ENCODE measurements around the gene THADA. TPM values are rescaled to one million over a fixed set of nuclear protein-coding genes. Genes with fewer than 3 reads are reported as not detected.

THADA gene
- total RNA-seq, 1 donor from 2014 or later = 11.0 TPM

DNA sequence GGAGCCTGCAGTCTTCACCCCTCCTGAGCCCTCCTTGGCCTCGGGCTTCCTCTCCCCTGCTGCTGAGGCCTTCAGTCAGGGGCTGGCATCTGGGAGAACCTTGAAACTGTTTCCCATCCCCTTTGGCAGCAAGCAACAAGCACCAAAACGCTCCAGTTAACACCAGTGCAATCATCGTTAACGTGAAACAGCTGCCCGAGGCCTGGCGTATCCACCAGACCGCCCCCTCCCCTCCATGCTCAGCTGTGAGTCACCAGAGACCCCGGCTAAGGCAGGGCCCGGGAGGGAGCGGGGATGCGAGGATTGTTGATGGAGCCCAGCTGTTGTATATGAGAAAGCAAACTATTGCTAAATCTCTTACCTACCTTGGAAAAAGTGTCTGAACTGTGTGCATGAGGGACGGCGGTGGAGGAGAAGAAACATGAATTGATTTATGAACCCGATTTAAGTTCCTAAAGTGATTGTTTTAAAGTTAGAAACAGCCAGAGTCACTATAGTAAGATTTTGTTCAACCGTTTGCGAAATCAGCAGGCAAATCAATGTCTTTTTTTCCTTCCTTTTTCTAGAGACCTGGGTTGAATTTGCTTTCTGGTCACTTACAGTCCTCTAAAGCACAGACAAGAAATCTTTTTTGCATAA is 374.6 kb downstream of the THADA start:
- no peak for DNase-seq (ENCODE audit: low read depth)
- TF ChIP-seq, protein P1, sequence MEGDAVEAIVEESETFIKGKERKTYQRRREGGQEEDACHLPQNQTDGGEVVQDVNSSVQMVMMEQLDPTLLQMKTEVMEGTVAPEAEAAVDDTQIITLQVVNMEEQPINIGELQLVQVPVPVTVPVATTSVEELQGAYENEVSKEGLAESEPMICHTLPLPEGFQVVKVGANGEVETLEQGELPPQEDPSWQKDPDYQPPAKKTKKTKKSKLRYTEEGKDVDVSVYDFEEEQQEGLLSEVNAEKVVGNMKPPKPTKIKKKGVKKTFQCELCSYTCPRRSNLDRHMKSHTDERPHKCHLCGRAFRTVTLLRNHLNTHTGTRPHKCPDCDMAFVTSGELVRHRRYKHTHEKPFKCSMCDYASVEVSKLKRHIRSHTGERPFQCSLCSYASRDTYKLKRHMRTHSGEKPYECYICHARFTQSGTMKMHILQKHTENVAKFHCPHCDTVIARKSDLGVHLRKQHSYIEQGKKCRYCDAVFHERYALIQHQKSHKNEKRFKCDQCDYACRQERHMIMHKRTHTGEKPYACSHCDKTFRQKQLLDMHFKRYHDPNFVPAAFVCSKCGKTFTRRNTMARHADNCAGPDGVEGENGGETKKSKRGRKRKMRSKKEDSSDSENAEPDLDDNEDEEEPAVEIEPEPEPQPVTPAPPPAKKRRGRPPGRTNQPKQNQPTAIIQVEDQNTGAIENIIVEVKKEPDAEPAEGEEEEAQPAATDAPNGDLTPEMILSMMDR (conservative IDR thresholded peaks at IDR 0.05; ENCODE audit: low read depth, low read length) = no peak
- peak overlapping the region; percentile 66 for H3K4me3 ChIP-seq (ENCODE audit: low read depth, low read length)

DNA sequence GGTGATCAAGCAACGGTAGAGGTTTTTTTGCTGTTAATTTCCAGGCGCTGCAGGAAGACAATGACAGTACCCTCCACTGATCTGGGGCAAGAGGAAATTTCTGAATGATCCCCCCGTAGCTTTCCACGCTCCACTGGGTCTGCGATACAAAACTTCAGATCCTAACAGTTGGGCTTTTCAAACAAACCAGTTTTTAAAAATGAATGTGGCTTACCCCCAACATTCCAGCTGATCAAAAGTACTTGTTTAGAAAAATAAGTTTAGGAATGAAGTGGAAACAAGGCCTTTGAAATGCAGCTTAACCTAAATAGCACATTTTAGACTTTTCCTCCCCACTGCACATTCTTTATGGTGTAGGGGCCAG is 375.1 kb downstream of the THADA start:
- no peak for DNase-seq (ENCODE audit: low read depth)
- peak overlapping the region; percentile 66 for H3K4me3 ChIP-seq (ENCODE audit: low read depth, low read length)
- TF ChIP-seq, protein P1 (conservative IDR thresholded peaks at IDR 0.05; ENCODE audit: low read depth, low read length) = no peak

DNA sequence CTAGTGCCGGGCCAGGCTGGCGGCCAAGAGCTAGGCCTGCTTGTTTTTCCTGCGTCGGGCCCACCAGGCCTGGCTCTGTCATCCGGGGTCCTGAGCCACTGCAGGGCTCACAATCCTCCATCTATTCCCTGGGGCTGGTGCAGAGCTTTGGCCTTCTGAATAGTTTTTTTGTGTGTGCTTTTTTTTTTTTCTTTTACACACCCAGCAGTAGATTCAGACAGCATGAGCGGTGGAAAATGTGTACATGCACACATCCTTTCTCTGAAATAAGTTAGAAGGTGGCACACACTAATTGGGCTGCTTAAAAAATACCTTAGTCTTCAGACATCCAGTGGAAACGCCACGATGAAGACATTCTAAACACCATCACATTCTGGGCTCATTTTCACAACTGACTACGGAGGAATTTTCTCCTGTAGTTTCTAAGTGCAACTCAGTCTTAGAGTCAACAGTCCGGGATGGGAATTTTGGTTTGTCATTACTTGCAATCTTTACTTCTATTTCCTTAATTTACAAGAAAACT is 375.5 kb downstream of the THADA start:
- peak overlapping the region; percentile 66 for H3K4me3 ChIP-seq (ENCODE audit: low read depth, low read length)
- DNase-seq (ENCODE audit: low read depth) = no peak
- TF ChIP-seq, protein P1 (conservative IDR thresholded peaks at IDR 0.05; ENCODE audit: low read depth, low read length) = peak; percentile 7

DNA sequence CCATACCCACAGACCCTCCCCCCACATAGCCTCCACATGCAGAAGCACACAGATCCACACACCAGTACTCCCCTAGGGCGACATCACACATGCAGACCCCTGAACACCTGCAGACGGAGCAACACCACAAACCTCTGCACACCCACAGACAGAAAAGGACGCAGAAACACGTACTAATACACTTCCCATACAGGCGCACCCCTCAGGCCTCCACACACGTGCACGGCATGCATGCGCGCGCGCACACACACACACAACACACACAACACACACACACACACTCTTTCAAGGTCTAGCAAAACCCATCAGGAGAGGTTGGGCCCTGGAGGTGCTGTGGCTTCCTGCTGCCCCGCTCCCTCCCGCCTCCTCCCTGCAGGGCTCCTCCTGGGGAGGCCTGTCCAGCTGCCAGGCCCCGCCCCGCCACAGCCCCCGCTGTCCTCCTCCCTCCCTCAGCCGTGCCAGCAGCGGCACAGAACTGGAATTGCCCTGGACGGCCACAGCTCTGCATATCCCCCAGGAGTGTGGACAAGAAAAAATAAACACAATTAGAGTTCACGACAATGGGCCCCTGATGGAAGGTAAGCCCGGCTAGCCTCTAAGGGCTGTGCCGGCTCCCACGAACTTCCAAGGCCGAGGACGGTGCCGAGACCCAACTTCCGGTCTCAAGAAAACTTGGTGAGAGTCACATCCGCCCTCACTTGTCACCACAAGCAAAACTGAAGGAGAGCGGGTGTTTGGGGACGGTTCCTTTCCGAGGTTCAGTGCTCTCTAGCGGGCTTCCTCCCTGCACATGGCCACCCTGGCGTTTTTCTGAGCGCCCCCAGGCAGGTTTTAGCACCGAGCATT is 376.2 kb downstream of the THADA start:
- H3K4me3 ChIP-seq (ENCODE audit: low read depth, low read length) = peak overlapping the region; percentile 66
- TF ChIP-seq, protein P1 (conservative IDR thresholded peaks at IDR 0.05; ENCODE audit: low read depth, low read length) = no peak
- DNase-seq (ENCODE audit: low read depth) = no peak

DNA sequence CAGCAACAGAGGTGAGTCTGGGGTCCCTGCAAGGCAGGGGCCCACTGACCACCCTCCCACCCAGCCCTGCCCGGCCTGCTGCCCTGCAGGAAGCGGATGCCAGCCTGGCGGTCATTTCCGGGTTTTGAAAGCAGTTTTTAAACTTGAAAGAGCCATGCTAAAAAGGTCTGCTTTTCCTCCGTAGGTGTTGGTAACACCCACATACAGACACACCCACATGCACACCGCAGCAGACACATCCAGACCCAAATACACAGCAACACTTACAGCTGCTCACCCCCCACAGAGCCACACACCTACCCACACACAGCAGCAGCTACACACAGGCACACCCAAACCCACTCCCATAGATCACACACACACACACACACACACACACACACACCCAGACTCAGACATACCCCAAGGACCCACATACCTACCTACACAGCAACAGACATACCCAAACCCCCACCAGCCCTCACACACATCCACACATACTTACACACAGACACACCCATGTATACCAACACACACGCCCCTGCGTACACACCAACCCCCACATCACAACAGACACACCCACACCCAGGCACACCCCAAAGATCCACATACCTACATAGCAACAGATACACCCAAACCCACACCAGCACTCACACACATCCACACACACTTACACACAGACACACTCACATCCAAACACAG is 377.0 kb downstream of the THADA start:
- peak overlapping the region; percentile 66 for H3K4me3 ChIP-seq (ENCODE audit: low read depth, low read length)
- TF ChIP-seq, protein P1 (conservative IDR thresholded peaks at IDR 0.05; ENCODE audit: low read depth, low read length) = no peak
- DNase-seq (ENCODE audit: low read depth) = no peak

DNA sequence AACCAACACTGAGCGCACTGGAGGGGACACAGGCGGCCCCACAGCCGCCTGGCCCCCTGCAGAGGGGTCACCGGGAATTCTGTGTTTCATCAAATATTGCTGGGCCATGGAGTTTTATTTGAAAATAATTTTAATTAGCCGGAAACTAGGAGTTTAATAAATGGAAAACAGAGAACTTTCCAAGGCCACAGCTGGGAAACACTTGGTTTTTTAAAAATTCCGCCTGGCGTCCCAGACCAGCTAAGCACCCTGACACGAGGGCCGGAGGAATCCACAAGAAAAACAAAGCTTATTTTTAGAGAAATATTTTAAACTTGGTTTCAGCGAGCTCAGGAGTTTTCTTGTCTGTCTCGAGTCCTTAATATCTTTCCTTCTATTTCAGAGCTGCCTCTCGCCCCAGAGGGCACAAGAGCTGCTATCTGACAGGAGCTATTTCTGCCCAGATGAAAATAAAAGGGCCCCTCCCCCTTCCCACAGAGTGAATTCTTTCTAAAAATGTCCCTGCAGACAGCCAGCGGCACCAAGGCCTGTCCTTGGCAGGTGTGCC is 377.6 kb downstream of the THADA start:
- TF ChIP-seq, protein P1 (conservative IDR thresholded peaks at IDR 0.05; ENCODE audit: low read depth, low read length) = no peak
- no peak for DNase-seq (ENCODE audit: low read depth)
- no peak overlapping the region for H3K4me3 ChIP-seq (ENCODE audit: low read depth, low read length)
